GM23248 (cell line): ENCODE measurements around the gene CDC14B. TPM values are rescaled to one million over a fixed set of nuclear protein-coding genes. Genes with fewer than 3 reads are reported as not detected.
"Not testable (repeated sequence)": the region's sequence is repeated elsewhere in the genome, so short reads cannot be mapped to it uniquely, and the experiment has no call there.

Experiments
- DNase-seq: peaks from one replicate; pipeline ENCODE4 v3.0.0-alpha.2; 2015
- H2AFZ ChIP-seq: fragments of 200-600 bp; sonication (generic); 2 replicates; pipeline ENCODE4 v1.6.1; 2016; ENCODE audit warnings: antibody characterized with exemption
- H3F3A ChIP-seq: fragments of 200-600 bp; sonication (generic); 2 replicates; pipeline ENCODE4 v1.6.1; 2016; ENCODE audit warnings: mild to moderate bottlenecking, antibody characterized with exemption, mixed run types; ENCODE audit not compliant: insufficient read depth
- H3K27ac ChIP-seq: fragments of 200-600 bp; sonication (generic); 2 replicates; pipeline ENCODE4 v1.5.1; 2016; ENCODE audit warnings: mild to moderate bottlenecking
- H3K27me3 ChIP-seq: fragments of 200-600 bp; sonication (generic); replicated peaks from 2 replicates; pipeline ENCODE4 v1.6.1; 2016; ENCODE audit warnings: mild to moderate bottlenecking; ENCODE audit not compliant: insufficient read depth
- H3K36me3 ChIP-seq: fragments of 200-600 bp; sonication (generic); 2 replicates; pipeline ENCODE4 v1.6.1; 2016; ENCODE audit warnings: low read depth, mild to moderate bottlenecking
- H3K4me1 ChIP-seq: fragments of 200-600 bp; sonication (generic); 2 replicates; pipeline ENCODE4 v1.6.1; 2016; ENCODE audit warnings: mild to moderate bottlenecking; ENCODE audit not compliant: insufficient read depth
- H3K4me2 ChIP-seq: fragments of 200-600 bp; sonication (generic); one replicate; pipeline ENCODE4 v1.6.1; 2016; ENCODE audit warnings: mild to moderate bottlenecking; ENCODE audit not compliant: unreplicated experiment
- H3K4me3 ChIP-seq: fragments of 200-600 bp; sonication (generic); 2 replicates; pipeline ENCODE4 v1.5.1; 2016; ENCODE audit warnings: mild to moderate bottlenecking
- H3K79me2 ChIP-seq: fragments of 200-600 bp; sonication (generic); 2 replicates; pipeline ENCODE4 v1.6.1; 2016; ENCODE audit warnings: mild to moderate bottlenecking; ENCODE audit not compliant: insufficient read depth
- H3K9ac ChIP-seq: fragments of 200-600 bp; sonication (generic); 2 replicates; pipeline ENCODE4 v1.6.1; 2016; ENCODE audit warnings: mild to moderate bottlenecking
- H3K9me2 ChIP-seq: fragments of 200-600 bp; sonication (generic); 2 replicates; pipeline ENCODE4 v1.6.1; 2016; ENCODE audit warnings: mixed run types, mild to moderate bottlenecking, moderate library complexity; ENCODE audit not compliant: insufficient read depth
- H3K9me3 ChIP-seq: fragments of 200-600 bp; sonication (generic); one replicate; pipeline ENCODE4 v1.6.1; 2017; ENCODE audit warnings: low read depth
- H4K20me1 ChIP-seq: fragments of 200-600 bp; sonication (generic); 2 replicates; pipeline ENCODE4 v1.6.0; 2016; ENCODE audit not compliant: insufficient read depth
- EZH2 ChIP-seq: fragments of 200-600 bp; sonication (generic); IDR thresholded peaks from 2 replicates; pipeline ENCODE4 v1.6.1; 2018; ENCODE audit warnings: antibody characterized with exemption, mild to moderate bottlenecking; ENCODE audit not compliant: insufficient read depth, poor library complexity, severe bottlenecking
- EZH2phosphoT487 ChIP-seq: fragments of 200-600 bp; sonication (generic); IDR thresholded peaks from 2 replicates; pipeline ENCODE4 v1.6.1; 2018; ENCODE audit warnings: antibody characterized with exemption, moderate library complexity, mild to moderate bottlenecking, low read depth; ENCODE audit not compliant: insufficient read depth
- WGBS, 2 experiments: methylation state at CpG; one replicate each; pipeline ENCODE4 v1.1.6; 2015 to 2017; ENCODE audit warnings: low lambda C conversion rate in 2 of 2, low coverage in 1 of 2; ENCODE audit errors: missing lambda C conversion rate in 2 of 2; 5-methylcytosine and 5-hydroxymethylcytosine counted together
- in situ Hi-C: fragments of 300-500 bp; cut with MboI; formaldehyde crosslinking; loops from 2 replicates; pipeline ENCODE4 v1.15.0; 2020
- polyA plus RNA-seq: library from polyadenylated mRNA; unstranded; fragments of >200 nt; fragmentation: Nextera tagmentation; extraction: Ambion mirVana; gene quantifications from 2 replicates; pipeline ENCODE4 v1.2.1, GENCODE V29; 2016
- total RNA-seq: library from RNA; depleted of rRNA; stranded (reverse); fragments of >200 nt; shearing (Covaris generic); gene quantifications from 2 replicates; pipeline ENCODE4 v1.2.3, GENCODE V29; 2014; rRNA removed

Gene CDC14B
- 17.2 and 20.9 TPM in 2 replicates for total RNA-seq
- 7.6 and 8.1 TPM in 2 replicates for polyA plus RNA-seq

DNA sequence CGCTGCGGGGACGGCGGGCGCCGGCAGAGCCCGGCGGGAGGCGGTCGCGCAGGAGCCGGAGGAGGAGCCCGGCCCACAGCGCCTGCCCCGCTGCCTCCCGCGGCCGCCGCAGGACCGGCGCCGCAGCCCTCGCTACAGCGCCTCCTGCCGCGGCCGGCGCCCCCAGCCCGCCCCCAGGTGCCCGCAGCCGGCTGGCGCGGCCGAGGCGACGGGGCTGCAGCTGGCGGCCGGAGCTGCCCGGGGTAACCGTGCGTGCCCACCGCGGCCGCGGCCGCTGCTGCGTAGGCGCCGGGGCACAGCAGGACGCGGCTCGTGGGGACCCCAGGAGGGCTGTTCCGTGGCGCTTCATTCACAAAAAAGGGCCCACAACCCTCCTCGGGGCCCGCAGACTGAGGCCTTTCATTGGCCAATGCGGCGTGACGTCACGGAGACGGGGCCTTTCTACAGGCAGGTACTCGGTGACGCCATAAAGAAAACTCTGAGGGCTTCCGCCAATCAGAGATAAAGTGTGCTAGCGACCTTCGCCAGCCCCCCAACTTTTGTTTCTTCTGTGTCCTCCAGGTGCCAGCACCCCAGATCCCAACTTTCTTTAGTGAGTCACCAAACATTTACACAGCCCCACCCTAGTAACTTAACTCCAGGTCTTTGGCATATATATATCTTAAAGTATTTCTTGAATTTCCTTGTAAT, at the start of gene CDC14B:
Gene CDC14B, minus strand, starts transcription at position 353 of the 690 bp plus-strand sequence. CDS start 465 bp downstream, outside the sequence.
- peak within 1 kb of the TSS; percentile 92 for H3K9ac ChIP-seq
- in situ Hi-C loops, result no loop called here
- TF ChIP-seq EZH2phosphoT487, result no peak
- no peak for TF ChIP-seq EZH2

DNA sequence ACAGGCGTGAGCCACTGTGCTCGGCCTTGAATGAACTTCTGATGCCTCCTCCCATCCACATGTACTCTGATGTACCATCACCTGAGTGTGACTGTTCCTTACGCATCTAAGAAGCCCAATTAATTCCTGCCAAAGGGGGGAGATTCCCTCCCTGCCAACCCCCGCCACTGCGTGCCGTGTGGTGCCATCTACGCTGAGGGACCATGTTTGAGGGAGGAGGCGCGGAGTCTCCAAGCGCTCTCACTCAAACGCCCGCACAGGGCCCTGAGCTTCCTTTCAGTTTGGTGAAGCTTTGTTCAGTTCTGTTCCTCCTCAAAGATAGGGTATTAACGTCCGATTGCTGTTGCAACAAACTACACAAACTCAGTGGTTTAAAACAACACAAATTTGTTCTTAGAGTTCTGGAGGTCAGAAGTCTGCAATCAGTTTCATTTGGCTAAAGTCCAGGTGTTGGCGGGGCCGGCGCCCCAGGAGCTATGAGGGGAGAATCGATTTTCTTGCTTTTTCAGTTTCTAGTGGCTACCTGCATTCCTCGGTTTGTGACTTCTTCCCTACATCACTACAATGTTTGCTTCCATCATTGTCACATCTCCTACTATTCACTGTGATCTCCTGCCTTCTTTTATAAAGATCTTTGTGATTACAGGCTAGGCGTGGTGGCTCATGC, 49.4 kb upstream of the CDC14B start:
- no peak overlapping the region for H3K27ac ChIP-seq
- no peaks in the 10 kb centered on the region for H3K36me3 ChIP-seq
- H3K4me3 ChIP-seq, result no peak overlapping the region
- 87 to 89% methylated on average over 20 of the region's 20 CpGs for WGBS, 2 experiments
- no peaks in the 10 kb centered on the region for H3K9me2 ChIP-seq
- TF ChIP-seq EZH2 (no peak), EZH2phosphoT487 (no peak)
- H3K9ac ChIP-seq, result no peak overlapping the region
- no peaks in the 10 kb centered on the region; the same call in 1 of the 2 replicates for H3K27me3 ChIP-seq
- H3F3A ChIP-seq, result peaks cover 3% of the 10 kb centered on the region
- H3K4me1 ChIP-seq, result no peaks in the 10 kb centered on the region
- in situ Hi-C loops, result loop anchor here (5.0 kb wide), 1 partner anchor 337 kb away; no protein-coding TSS in a partner anchor
- no peaks in the 10 kb centered on the region for H3K79me2 ChIP-seq
- no peaks in the 10 kb centered on the region for H3K9me3 ChIP-seq
- H3K4me2 ChIP-seq, result no peak overlapping the region
- no peak for DNase-seq
- H4K20me1 ChIP-seq, result no peaks in the 10 kb centered on the region
- no peak overlapping the region for H2AFZ ChIP-seq

More for the DNA sequence above, at the start of gene CDC14B:
- H3K4me2 ChIP-seq, result peak within 1 kb of the TSS; percentile 93
- peak; percentile 87 for DNase-seq
- no peaks in the 10 kb centered on the region for H3K36me3 ChIP-seq
- no peaks in the 10 kb centered on the region for H3K27me3 ChIP-seq
- peaks cover 40% of the 10 kb centered on the region for H3F3A ChIP-seq
- peak within 1 kb of the TSS; percentile 68 for H3K27ac ChIP-seq
- H3K4me1 ChIP-seq, result peaks cover 4% of the 10 kb centered on the region
- H3K79me2 ChIP-seq, result peaks cover 32% of the 10 kb centered on the region; the same call in 1 of the 2 replicates
- peak within 1 kb of the TSS; percentile 86 for H2AFZ ChIP-seq
- H3K4me3 ChIP-seq, result peak within 1 kb of the TSS; percentile 85
- H4K20me1 ChIP-seq, result no peaks in the 10 kb centered on the region
- WGBS, 2 experiments, result 4% methylated on average over 35 to 42 of the region's 66 CpGs
- no peaks in the 10 kb centered on the region for H3K9me3 ChIP-seq
- no peaks in the 10 kb centered on the region for H3K9me2 ChIP-seq

DNA sequence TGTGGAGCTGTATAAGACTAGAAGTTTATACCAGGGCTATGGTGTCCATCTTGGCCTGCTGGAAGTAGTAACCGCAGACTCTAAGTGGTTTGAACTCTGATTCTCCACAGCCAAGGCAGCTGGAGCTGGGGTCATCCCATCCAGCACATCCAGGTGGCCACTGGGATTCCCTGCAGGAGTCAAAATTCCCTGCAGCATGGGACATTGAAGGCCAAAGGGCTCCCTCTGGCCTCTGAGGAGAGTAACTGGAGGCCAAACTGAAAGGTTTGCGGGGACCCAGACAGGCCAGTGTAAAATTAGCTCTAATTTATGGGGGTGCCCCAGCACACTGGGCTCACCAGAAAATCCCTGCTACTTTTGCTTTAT, 47.7 kb upstream of the CDC14B start:
- in situ Hi-C loops, result loop anchor here (5.0 kb wide), 1 partner anchor 335 kb away; no protein-coding TSS in a partner anchor
- no peak overlapping the region for H3K9ac ChIP-seq
- TF ChIP-seq EZH2 (no peak), EZH2phosphoT487 (no peak)
- no peak overlapping the region for H3K27ac ChIP-seq
- H3K36me3 ChIP-seq, result no peaks in the 10 kb centered on the region
- 70 to 80% methylated on average over 2 of the region's 2 CpGs for WGBS, 2 experiments
- H3K79me2 ChIP-seq, result no peaks in the 10 kb centered on the region
- H3F3A ChIP-seq, result no peaks in the 10 kb centered on the region
- H3K4me3 ChIP-seq, result no peak overlapping the region
- H3K4me2 ChIP-seq, result no peak overlapping the region
- no peaks in the 10 kb centered on the region; the same call in 1 of the 2 replicates for H3K27me3 ChIP-seq
- no peaks in the 10 kb centered on the region for H3K9me3 ChIP-seq
- no peaks in the 10 kb centered on the region for H3K9me2 ChIP-seq
- no peak overlapping the region for H2AFZ ChIP-seq
- no peaks in the 10 kb centered on the region for H3K4me1 ChIP-seq
- no peaks in the 10 kb centered on the region for H4K20me1 ChIP-seq
- DNase-seq, result no peak

DNA sequence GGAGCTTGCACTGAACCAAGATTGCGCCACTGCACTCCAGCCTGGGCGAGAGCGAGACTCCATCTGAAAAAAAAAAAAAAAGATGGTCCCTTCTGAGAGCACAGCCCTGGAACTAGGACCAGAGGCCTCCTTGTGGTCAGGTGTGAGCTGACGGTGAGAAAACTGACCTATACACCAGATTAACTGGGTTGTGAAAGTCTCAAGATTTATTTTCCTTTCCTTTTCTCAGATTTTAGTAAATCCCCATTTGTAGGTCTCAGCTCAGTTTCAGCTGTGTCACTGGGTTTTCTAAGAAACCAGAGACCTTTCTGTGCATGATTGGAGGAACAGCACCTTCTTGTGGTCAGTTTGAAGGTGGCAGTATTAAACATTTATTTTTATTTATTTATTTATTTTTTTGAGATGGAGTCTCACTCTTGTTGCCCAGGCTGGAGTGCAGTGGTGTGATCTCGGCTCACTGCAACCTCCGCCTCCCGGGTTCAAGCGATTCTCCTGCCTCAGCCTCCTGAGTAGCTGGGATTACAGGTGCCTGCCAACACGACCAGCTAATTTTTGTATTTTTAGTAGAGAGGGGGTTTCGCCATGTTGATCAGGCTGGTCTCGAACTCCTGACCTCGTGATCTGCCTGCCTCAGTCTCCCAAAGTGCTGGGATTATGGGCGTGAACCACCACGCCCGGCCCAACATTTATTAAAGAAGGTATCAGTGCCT, 47.2 kb upstream of the CDC14B start:
- H3K9ac ChIP-seq, H2AFZ ChIP-seq, H3K9me3 ChIP-seq, H3K36me3 ChIP-seq, H3K27me3 ChIP-seq, H3K4me1 ChIP-seq, H3K4me2 ChIP-seq, H3F3A ChIP-seq, H3K9me2 ChIP-seq, H3K79me2 ChIP-seq, H4K20me1 ChIP-seq, H3K27ac ChIP-seq: not testable (repeated sequence)
- WGBS, 2 experiments, result 44 to 45% methylated on average over 15 of the region's 15 CpGs
- DNase-seq, result peak; percentile 86
- in situ Hi-C loops, result loop anchor here (5.0 kb wide), 1 partner anchor 335 kb away; no protein-coding TSS in a partner anchor
- H3K4me3 ChIP-seq, result peak overlapping the region; percentile 22; the same call in 1 of the 2 replicates
